ENCODE data around the gene RPUSD4. TPM values are rescaled to one million over a fixed set of nuclear protein-coding genes. Genes with fewer than 3 reads are reported as not detected.

RPUSD4 gene
- polyA plus RNA-seq, 1 of the 3 experiments (the other 2 are of a cell fraction) = 18.0 TPM

GRCh38 chr11:126182787-126183445 is 28.5 kb downstream of the RPUSD4 start:
- Histone ChIP-seq H3K9ac (no peak overlapping the region), H3K27me3 (ENCODE audit: insufficient read depth) (no peaks in the 10 kb centered on the region), H3K9me3 (no peaks in the 10 kb centered on the region), H3F3A (replicated peaks; ENCODE audit: insufficient read depth) (no peaks in the 10 kb centered on the region), H3K27ac (ENCODE audit: low read depth in 2 of 2, low read length in 1 of 2) (no peak overlapping the region), H2AFZ (ENCODE audit: low read depth) (no peak overlapping the region), H3K79me2 (ENCODE audit: insufficient read depth) (no peaks in the 10 kb centered on the region), H4K20me1 (ENCODE audit: insufficient read depth) (no peaks in the 10 kb centered on the region), H3K36me3 (replicated peaks in 1 of 2; ENCODE audit: control insufficient read depth in 1 of 2, insufficient read depth in 2 of 2, low read length in 1 of 2) (no peaks in the 10 kb centered on the region), H3K4me1 (ENCODE audit: control insufficient read depth in 1 of 2, insufficient read depth in 2 of 2, low read depth in 1 of 2, low read length in 1 of 2) (no peaks in the 10 kb centered on the region), H3K4me3 (ENCODE audit: low read depth in 2 of 2, low read length in 1 of 2) (no peak overlapping the region), H3K4me2 (no peak overlapping the region), H3K9me2 (no peaks in the 10 kb centered on the region)
- no peak for DNase-seq
- 91% methylated on average over 10 of the region's 11 CpGs for WGBS (ENCODE audit: low lambda C conversion rate)
- ChIA-PET CTCF (interaction anchor here (1.2 kb wide), 1 partner anchor 211 kb away, joined by 3 read pairs; no protein-coding TSS in a partner anchor), POLR2A (no interaction called here)
- TF ChIP-seq TAF1 (IDR thresholded peaks at IDR 0.05; ENCODE audit: borderline replicate concordance, low read depth, low read length) (no peak), FOXJ3 (CRISPR knock-in tag; IDR thresholded peaks at IDR 0.05) (no peak), USF2 (IDR thresholded peaks at IDR 0.05; ENCODE audit: borderline replicate concordance, low read depth, low read length) (no peak), CHD2 (IDR thresholded peaks at IDR 0.05; ENCODE audit: low read length, partially characterized antibody) (no peak), MAX (IDR thresholded peaks at IDR 0.05; ENCODE audit: low read depth) (no peak), USF1 (IDR thresholded peaks at IDR 0.05; ENCODE audit: borderline replicate concordance, low read depth) (no peak), YY1 (IDR thresholded peaks at IDR 0.05; ENCODE audit: low read depth) (no peak)

- H3K9me3 ChIP-seq = no peaks in the 10 kb centered on the region
- no peak overlapping the region for H3K4me3 ChIP-seq (ENCODE audit: low read depth in 2 of 2, low read length in 1 of 2)
- H3K27me3 ChIP-seq (ENCODE audit: insufficient read depth) = no peaks in the 10 kb centered on the region
- no peak for TF ChIP-seq MXI1 (IDR thresholded peaks at IDR 0.05; ENCODE audit: low read depth, low read length)
- H3K4me2 ChIP-seq = no peak overlapping the region
- 87% methylated on average over 10 of the region's 13 CpGs for WGBS (ENCODE audit: low lambda C conversion rate)
- no peaks in the 10 kb centered on the region for H4K20me1 ChIP-seq (ENCODE audit: insufficient read depth)
- POLR2A ChIA-PET = no interaction called here
- H3K79me2 ChIP-seq (ENCODE audit: insufficient read depth) = no peaks in the 10 kb centered on the region
- H3K27ac ChIP-seq (ENCODE audit: low read depth in 2 of 2, low read length in 1 of 2) = no peak overlapping the region
- H3F3A ChIP-seq (replicated peaks; ENCODE audit: insufficient read depth) = no peaks in the 10 kb centered on the region
- no peak overlapping the region for H2AFZ ChIP-seq (ENCODE audit: low read depth)
- CTCF ChIA-PET = interaction anchor here (1.3 to 1.5 kb wide), 2 partner anchors 12 to 67 kb away, joined by 3 to 7 read pairs; no protein-coding TSS in a partner anchor
- no peak for DNase-seq
- no peaks in the 10 kb centered on the region for H3K36me3 ChIP-seq (replicated peaks in 1 of 2; ENCODE audit: control insufficient read depth in 1 of 2, insufficient read depth in 2 of 2, low read length in 1 of 2)
- no peaks in the 10 kb centered on the region for H3K4me1 ChIP-seq (ENCODE audit: control insufficient read depth in 1 of 2, insufficient read depth in 2 of 2, low read depth in 1 of 2, low read length in 1 of 2)
- H3K9ac ChIP-seq = no peak overlapping the region
- H3K9me2 ChIP-seq = no peaks in the 10 kb centered on the region
Measured at GRCh38 chr11:126181939-126182730, 29.3 kb downstream of the RPUSD4 start.

Data from SK-N-SH (cell line).